Measurements from ENCODE around the gene WNK2.

The WNK2 gene

GRCh38 chr9:93185266-93186214 lies 1.6 kb downstream of the WNK2 start:
- no peak for DNase-seq (ENCODE audit: low read depth in 2 of 3, low spot score in 1 of 3)

GRCh38 chr9:93186215-93186945 lies 2.4 kb downstream of the WNK2 start:
- no peak for DNase-seq (ENCODE audit: low read depth in 2 of 3, low spot score in 1 of 3)

GRCh38 chr9:93187047-93187446 lies 3.1 kb downstream of the WNK2 start:
- DNase-seq (ENCODE audit: low read depth in 2 of 3, low spot score in 1 of 3): no peak

GRCh38 chr9:93187574-93187973 lies 3.6 kb downstream of the WNK2 start:
- DNase-seq (ENCODE audit: low read depth in 2 of 3, low spot score in 1 of 3): no peak

GRCh38 chr9:93188426-93189368 lies 4.8 kb downstream of the WNK2 start:
- DNase-seq (ENCODE audit: low read depth in 2 of 3, low spot score in 1 of 3): no peak

GRCh38 chr9:93189369-93190132 lies 5.6 kb downstream of the WNK2 start:
- no peak for DNase-seq (ENCODE audit: low read depth in 2 of 3, low spot score in 1 of 3)

GRCh38 chr9:93190133-93190525 lies 6.2 kb downstream of the WNK2 start:
- DNase-seq (ENCODE audit: low read depth in 2 of 3, low spot score in 1 of 3): no peak

GRCh38 chr9:93190656-93191353 lies 6.9 kb downstream of the WNK2 start:
- DNase-seq (ENCODE audit: low read depth in 2 of 3, low spot score in 1 of 3): no peak

GRCh38 chr9:93191354-93191660 lies 7.4 kb downstream of the WNK2 start:
- no peak for DNase-seq (ENCODE audit: low read depth in 2 of 3, low spot score in 1 of 3)

- DNase-seq (ENCODE audit: low read depth in 2 of 3, low spot score in 1 of 3): no peak
Measured at GRCh38 chr9:93192721-93193387, 8.9 kb downstream of the WNK2 start.

GRCh38 chr9:93193388-93194220 lies 9.7 kb downstream of the WNK2 start:
- no peak for DNase-seq (ENCODE audit: low read depth in 2 of 3, low spot score in 1 of 3)

- no peak for DNase-seq (ENCODE audit: low read depth in 2 of 3, low spot score in 1 of 3)
Measured at GRCh38 chr9:93194221-93194625, 10.3 kb downstream of the WNK2 start.

- no peak for DNase-seq (ENCODE audit: low read depth in 2 of 3, low spot score in 1 of 3)
Measured at GRCh38 chr9:93194641-93195040, 10.7 kb downstream of the WNK2 start.

GRCh38 chr9:93196096-93197055 lies 12.4 kb downstream of the WNK2 start:
- no peak for DNase-seq (ENCODE audit: low read depth in 2 of 3, low spot score in 1 of 3)

- no peak for DNase-seq (ENCODE audit: low read depth in 2 of 3, low spot score in 1 of 3)
Measured at GRCh38 chr9:93197670-93198069, 13.7 kb downstream of the WNK2 start.

GRCh38 chr9:93198117-93198837 lies 14.3 kb downstream of the WNK2 start:
- DNase-seq (ENCODE audit: low read depth in 2 of 3, low spot score in 1 of 3): no peak

All from stimulated activated CD4-positive, alpha-beta T cell treated with anti-CD3 and anti-CD28 coated beads, Interleukin-12 subunit alpha, Interleukin-12 subunit beta, amount 100 ng/mL, for 48 hours (primary cell).